HUES64 (cell line): ENCODE results near the gene TYRP1.
"Not testable (repeated sequence)": the region's sequence is repeated elsewhere in the genome, so short reads cannot be mapped to it uniquely, and the experiment has no call there.

Experiments
- H3K27ac ChIP-seq: 2 replicates; pipeline ENCODE4 v1.7.0; 2013; ENCODE audit warnings: low read depth, low read length, inconsistent platforms
- H3K27me3 ChIP-seq: 2 replicates; pipeline ENCODE4 v1.6.1; 2013; ENCODE audit warnings: mild to moderate bottlenecking, low read length; ENCODE audit not compliant: insufficient read depth
- H3K36me3 ChIP-seq: 2 replicates; pipeline ENCODE4 v1.6.1; 2013; ENCODE audit warnings: mild to moderate bottlenecking, low read length; ENCODE audit not compliant: insufficient read depth
- H3K4me1 ChIP-seq: 2 replicates; pipeline ENCODE4 v1.6.1; 2013; ENCODE audit warnings: mild to moderate bottlenecking, low read length, moderate library complexity; ENCODE audit not compliant: insufficient read depth
- H3K4me3 ChIP-seq: 2 replicates; pipeline ENCODE4 v1.5.1; 2013; ENCODE audit warnings: mild to moderate bottlenecking, low read length, moderate library complexity
- H3K9ac ChIP-seq: 2 replicates; pipeline ENCODE4 v1.6.1; 2013; ENCODE audit warnings: mild to moderate bottlenecking, low read depth, low read length
- H3K9me3 ChIP-seq: 2 replicates; pipeline ENCODE4 v1.6.1; 2013; ENCODE audit warnings: low read depth, low read length; ENCODE audit not compliant: insufficient read depth
- WGBS: fragments of 150-250, 120-280 bp; methylation state at CpG from one replicate; pipeline ENCODE4 v1.1.7; 2013; ENCODE audit warnings: missing lambda C conversion rate; 5-methylcytosine and 5-hydroxymethylcytosine counted together

TYRP1 gene

GRCh38 chr9:12670006-12670405 lies 23.2 kb upstream of the TYRP1 start:
- Histone ChIP-seq H3K4me3 (no peak overlapping the region), H3K27me3 (no peaks in the 10 kb centered on the region), H3K27ac (no peak overlapping the region), H3K36me3 (no peaks in the 10 kb centered on the region), H3K4me1 (no peaks in the 10 kb centered on the region), H3K9ac (no peak overlapping the region), H3K9me3 (no peaks in the 10 kb centered on the region)
- WGBS: 71% methylated on average over 2 of the region's 2 CpGs

DNA sequence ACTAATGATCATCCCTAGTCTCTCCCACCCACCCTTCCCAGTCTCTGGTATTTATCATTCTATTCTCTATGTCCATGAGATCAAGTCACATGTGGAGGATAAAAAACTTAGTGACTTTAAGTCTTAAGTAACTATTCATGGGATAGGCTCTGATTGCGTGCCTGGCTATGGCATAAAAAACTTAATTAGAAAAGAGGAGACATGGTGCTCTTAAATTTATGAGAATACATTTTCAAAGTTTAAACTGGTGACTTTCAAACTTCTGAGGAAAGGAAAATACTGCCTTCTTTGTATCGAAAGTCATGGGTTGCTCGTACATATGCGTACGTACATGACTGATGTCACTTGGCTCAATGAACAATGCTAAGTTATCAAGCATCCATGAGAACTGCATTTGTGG lies 18.2 kb upstream of the TYRP1 start:
- Histone ChIP-seq H3K9ac (no peak overlapping the region), H3K9me3 (no peaks in the 10 kb centered on the region), H3K4me1 (peaks cover under 1% of the 10 kb centered on the region; the same call in 1 of the 2 replicates), H3K27ac (no peak overlapping the region), H3K27me3 (no peaks in the 10 kb centered on the region), H3K4me3 (no peak overlapping the region), H3K36me3 (no peaks in the 10 kb centered on the region)
- 77% methylated on average over 5 of the region's 5 CpGs for WGBS

DNA sequence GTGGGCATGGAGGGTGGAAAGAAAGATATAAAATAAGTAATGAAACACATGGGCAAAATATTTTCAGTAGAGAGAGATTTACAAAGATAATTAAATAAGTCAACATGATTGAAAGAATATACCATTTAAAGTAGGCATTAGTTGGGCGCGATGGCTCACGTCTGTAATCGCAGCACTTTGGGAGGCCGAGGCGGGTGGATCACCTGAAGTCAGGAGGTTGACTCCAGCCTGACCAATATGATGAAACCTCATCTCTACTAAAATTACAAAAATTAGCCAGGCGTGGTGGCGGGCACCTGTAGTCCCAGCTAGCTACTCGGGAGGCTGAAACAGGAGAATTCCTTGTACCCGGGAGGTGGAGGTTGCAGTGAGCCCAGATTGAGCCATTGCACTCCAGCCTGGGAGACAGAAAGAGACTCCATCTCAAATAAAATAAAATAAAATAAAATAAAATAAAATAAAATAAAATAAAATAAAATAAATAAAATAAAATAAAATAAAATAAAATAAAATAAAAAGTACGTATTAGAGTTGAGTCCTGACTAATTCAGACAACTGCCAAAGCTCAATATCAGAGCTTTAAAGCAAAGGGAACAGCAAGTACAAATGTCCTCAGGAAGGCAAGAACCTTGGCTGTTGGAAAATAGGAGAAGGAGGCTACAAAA lies 15.6 kb upstream of the TYRP1 start:
- H3K36me3 ChIP-seq, H3K4me3 ChIP-seq, H3K9me3 ChIP-seq, H3K27me3 ChIP-seq, H3K9ac ChIP-seq, H3K27ac ChIP-seq: not testable (repeated sequence)
- WGBS: 96% methylated on average over 10 of the region's 11 CpGs
- peaks cover 18% of the 10 kb centered on the region for H3K4me1 ChIP-seq

DNA sequence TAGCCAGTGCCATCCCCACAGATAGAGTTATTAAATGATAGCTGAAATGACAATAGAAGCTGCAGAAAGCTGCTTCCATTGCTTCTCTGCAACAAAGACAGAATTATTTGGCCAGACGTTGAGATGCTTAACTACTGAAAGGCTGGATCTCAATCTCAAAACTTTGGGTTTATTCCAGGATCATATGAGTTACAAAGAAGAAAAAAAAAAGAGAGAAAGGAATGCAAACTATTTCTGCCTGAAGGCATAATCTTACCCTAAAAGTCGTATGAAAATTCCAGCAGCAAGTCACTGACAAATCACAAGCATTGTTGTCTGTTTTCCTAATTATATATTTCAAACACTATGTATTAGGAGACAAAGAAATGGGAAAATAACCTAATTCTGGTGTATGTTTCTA lies 12.8 kb upstream of the TYRP1 start:
- H3K27ac ChIP-seq: peak overlapping the region; percentile 55
- no peaks in the 10 kb centered on the region for H3K27me3 ChIP-seq
- no peak overlapping the region for H3K4me3 ChIP-seq
- 43% methylated on average over 1 of the region's 2 CpGs for whole genome bisulfite sequencing
- no peak overlapping the region for H3K9ac ChIP-seq
- H3K4me1 ChIP-seq: peaks cover 18% of the 10 kb centered on the region
- no peaks in the 10 kb centered on the region for H3K9me3 ChIP-seq
- H3K36me3 ChIP-seq: no peaks in the 10 kb centered on the region

- Histone ChIP-seq H3K4me1 (peaks cover 18% of the 10 kb centered on the region), H3K36me3 (no peaks in the 10 kb centered on the region), H3K27me3 (no peaks in the 10 kb centered on the region), H3K9ac (no peak overlapping the region), H3K4me3 (no peak overlapping the region), H3K9me3 (no peaks in the 10 kb centered on the region), H3K27ac (no peak overlapping the region; the same call in 1 of the 2 replicates)
- 96% methylated on average over 2 of the region's 3 CpGs for WGBS
These were observed 12.4 kb upstream of the TYRP1 start for GRCh38 chr9:12680757-12681156.

DNA sequence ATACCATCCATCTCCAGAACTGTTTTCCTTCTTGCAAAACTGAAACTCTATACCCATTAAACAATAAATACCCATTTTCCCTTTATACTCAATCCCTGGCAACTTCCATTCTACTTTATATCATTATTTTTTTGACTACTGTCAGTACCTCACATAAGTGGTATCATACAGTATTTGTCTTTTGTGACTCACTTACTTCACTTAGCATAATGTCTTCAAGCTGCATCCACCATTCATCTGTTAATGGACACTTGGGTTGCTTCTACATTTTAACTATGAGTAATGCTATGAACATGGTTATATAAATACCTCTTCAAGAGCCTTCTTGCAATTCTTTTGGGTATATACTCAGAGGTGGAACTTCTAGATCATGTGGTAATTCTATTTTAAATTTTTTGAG lies 11.6 kb upstream of the TYRP1 start:
- Histone ChIP-seq H3K27me3 (no peaks in the 10 kb centered on the region), H3K36me3 (no peaks in the 10 kb centered on the region), H3K27ac (no peak overlapping the region), H3K9ac (no peak overlapping the region), H3K4me1 (peaks cover 18% of the 10 kb centered on the region), H3K9me3 (no peaks in the 10 kb centered on the region), H3K4me3 (no peak overlapping the region)

DNA sequence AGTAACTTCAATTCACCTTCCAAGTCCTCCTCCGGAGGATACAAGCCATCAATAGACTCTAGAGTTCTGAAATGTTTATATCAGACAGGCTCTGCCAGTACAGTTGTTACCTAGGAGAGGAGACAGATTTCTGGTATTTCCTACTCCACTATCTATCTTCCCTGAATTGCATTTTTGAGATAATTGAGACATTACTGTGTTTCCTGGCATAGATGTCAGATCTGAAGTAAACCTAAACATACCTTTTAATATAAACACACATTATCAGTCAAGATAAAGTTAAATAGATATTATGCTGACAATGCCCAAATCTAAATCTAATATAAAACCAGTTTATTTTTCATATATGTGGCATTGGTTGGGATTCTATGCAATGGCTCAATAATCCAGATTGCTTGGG lies 8.2 kb upstream of the TYRP1 start:
- no peak overlapping the region for H3K4me3 ChIP-seq
- no peak overlapping the region for H3K9ac ChIP-seq
- no peaks in the 10 kb centered on the region for H3K36me3 ChIP-seq
- no peaks in the 10 kb centered on the region for H3K9me3 ChIP-seq
- 92% methylated on average over 1 of the region's 1 CpG for WGBS
- H3K4me1 ChIP-seq: peaks cover 17% of the 10 kb centered on the region
- no peaks in the 10 kb centered on the region for H3K27me3 ChIP-seq
- H3K27ac ChIP-seq: no peak overlapping the region

DNA sequence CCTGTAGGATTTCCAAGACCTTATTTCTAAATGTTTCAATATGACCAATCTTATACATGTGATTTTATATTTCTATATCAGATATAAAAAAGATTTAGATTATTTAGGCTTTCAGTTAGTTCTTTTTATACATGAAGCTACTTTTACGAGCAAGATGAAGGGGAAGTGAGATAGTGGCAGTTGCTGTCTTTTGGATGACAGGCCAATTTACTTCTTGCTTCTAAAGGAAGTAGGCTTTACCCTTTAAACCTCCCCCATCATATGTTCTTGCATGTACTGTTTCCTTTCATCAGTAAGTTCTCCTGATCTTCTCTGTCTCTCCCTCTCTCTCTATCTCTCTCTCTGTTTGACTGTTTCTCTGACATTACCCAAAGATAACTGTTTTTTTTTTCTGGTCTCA lies 4.0 kb upstream of the TYRP1 start:
- no peaks in the 10 kb centered on the region for H3K27me3 ChIP-seq
- H3K4me3 ChIP-seq: no peak overlapping the region
- no peaks in the 10 kb centered on the region for H3K36me3 ChIP-seq
- no peaks in the 10 kb centered on the region for H3K4me1 ChIP-seq
- no peak overlapping the region for H3K9ac ChIP-seq
- H3K9me3 ChIP-seq: no peaks in the 10 kb centered on the region
- H3K27ac ChIP-seq: no peak overlapping the region
- WGBS: no CpG with 5 or more reads among the region's 1 CpG

DNA sequence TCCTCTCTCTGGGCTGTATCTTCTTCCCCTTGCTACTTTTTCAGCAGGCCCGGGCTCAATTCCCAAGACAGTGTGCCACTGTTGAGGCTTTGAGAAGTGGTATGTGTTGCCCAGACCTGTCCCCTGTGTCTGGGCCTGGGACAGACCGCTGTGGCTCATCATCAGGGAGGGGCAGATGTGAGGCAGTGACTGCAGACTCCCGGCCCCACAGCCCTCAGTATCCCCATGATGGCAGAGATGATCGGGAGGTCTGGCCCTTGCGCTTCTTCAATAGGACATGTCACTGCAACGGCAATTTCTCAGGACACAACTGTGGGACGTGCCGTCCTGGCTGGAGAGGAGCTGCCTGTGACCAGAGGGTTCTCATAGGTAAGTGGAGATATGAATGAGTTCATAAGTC lies 828 bp downstream of the TYRP1 start:
- no peaks in the 10 kb centered on the region for H3K4me1 ChIP-seq
- 97% methylated on average over 8 of the region's 8 CpGs for WGBS
- no peak overlapping the region for H3K4me3 ChIP-seq
- H3K27me3 ChIP-seq: no peaks in the 10 kb centered on the region
- no peak overlapping the region for H3K9ac ChIP-seq
- no peak overlapping the region for H3K27ac ChIP-seq
- H3K9me3 ChIP-seq: no peaks in the 10 kb centered on the region
- H3K36me3 ChIP-seq: no peaks in the 10 kb centered on the region

DNA sequence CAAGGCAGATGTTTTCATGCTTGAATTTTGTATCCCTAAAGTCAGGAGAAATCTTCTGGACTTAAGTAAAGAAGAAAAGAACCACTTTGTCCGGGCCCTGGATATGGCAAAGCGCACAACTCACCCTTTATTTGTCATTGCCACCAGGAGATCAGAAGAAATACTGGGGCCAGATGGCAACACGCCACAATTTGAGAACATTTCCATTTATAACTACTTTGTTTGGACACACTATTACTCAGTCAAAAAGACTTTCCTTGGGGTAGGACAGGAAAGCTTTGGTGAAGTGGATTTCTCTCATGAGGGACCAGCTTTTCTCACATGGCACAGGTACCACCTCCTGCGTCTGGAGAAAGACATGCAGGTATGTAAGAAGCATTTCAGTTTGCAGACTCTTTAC lies 2.3 kb downstream of the TYRP1 start:
- H3K27me3 ChIP-seq: no peaks in the 10 kb centered on the region
- H3K9ac ChIP-seq: no peak overlapping the region
- H3K4me1 ChIP-seq: no peaks in the 10 kb centered on the region
- no peak overlapping the region for H3K27ac ChIP-seq
- H3K9me3 ChIP-seq: no peaks in the 10 kb centered on the region
- H3K36me3 ChIP-seq: no peaks in the 10 kb centered on the region
- H3K4me3 ChIP-seq: no peak overlapping the region
- 91% methylated on average over 4 of the region's 4 CpGs for WGBS

DNA sequence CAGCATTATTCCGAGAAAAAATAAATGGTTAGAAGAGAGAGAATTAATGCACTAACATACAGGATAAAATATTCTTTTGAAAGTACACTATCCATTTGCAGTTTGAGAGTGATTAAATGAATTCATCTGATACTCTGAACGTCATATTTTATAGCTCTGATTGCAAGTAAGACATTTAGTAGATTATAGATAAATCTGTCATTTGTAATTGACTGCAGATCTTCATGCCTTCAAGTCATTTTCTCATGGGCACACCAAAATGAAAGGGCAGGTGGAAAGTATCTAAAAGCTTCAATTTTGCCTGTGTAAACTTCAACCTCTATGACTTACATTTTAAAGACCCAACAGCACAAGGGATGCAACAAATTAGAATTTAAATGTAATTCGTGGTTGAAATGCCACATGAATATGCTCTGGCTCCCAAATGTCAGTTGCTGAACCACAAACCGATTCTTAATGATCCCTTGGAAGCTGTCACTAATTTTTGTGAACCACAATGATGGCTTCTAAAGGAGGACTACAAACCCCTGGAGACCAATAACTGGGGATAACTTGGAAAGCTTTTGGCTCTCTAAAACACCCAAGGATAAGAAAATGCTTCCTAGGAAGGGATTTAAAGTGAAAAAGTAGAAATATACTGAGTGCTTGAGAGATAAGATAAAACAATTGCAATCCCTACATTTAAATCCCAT lies 3.9 kb downstream of the TYRP1 start:
- WGBS: 91% methylated on average over 3 of the region's 4 CpGs
- Histone ChIP-seq H3K9me3 (no peaks in the 10 kb centered on the region), H3K27ac (no peak overlapping the region), H3K4me3 (no peak overlapping the region), H3K4me1 (no peaks in the 10 kb centered on the region), H3K9ac (no peak overlapping the region), H3K36me3 (no peaks in the 10 kb centered on the region), H3K27me3 (no peaks in the 10 kb centered on the region)

DNA sequence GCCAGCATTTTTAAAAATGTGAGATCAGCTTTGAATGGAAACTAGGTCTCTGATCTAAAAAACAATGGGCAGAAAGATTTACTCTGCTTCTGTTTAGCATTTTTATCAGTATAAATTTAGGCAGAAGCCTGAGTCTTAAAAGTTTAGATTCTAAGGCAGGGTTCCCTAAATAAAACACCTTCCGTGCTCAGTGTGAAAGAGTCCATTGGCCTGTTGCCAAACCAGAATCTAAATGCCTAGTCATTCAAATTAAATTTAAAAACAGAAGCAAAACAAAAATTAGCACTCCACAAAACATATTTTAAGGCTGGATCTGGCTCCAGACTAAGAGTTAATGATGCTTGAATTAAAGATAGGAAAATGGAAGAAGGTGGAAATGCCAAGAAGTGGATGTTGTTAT lies 4.5 kb downstream of the TYRP1 start:
- H3K27me3 ChIP-seq: no peaks in the 10 kb centered on the region
- H3K4me1 ChIP-seq: no peaks in the 10 kb centered on the region
- WGBS: 95% methylated on average over 1 of the region's 1 CpG
- no peaks in the 10 kb centered on the region for H3K9me3 ChIP-seq
- no peak overlapping the region for H3K9ac ChIP-seq
- H3K4me3 ChIP-seq: no peak overlapping the region
- no peak overlapping the region for H3K27ac ChIP-seq
- no peaks in the 10 kb centered on the region for H3K36me3 ChIP-seq
